NCI-H1105 (cell line): ENCODE measurements around the gene DHX35.
"Not testable (repeated sequence)": the region's sequence is repeated elsewhere in the genome, so short reads cannot be mapped to it uniquely, and the experiment has no call there.

ENCODE experiments used
- DNase-seq: peaks from one replicate; lab custom pipeline; 2025; lab: John Stamatoyannopoulos, UW

Gene DHX35

GRCh38 chr20:38941726-38942389 lies 20.3 kb upstream of the DHX35 start:
- DNase-seq, result no peak

GRCh38 chr20:38945012-38945411 lies 17.1 kb upstream of the DHX35 start:
- no peak for DNase-seq

GRCh38 chr20:38946836-38947235 lies 15.3 kb upstream of the DHX35 start:
- no peak for DNase-seq

- DNase-seq, result no peak
Observed at GRCh38 chr20:38947931-38948362, 14.2 kb upstream of the DHX35 start.

- no peak for DNase-seq
Observed at GRCh38 chr20:38950254-38950653, 11.9 kb upstream of the DHX35 start.

GRCh38 chr20:38951611-38952010 lies 10.5 kb upstream of the DHX35 start:
- DNase-seq, result no peak

GRCh38 chr20:38952153-38952552 lies 10.0 kb upstream of the DHX35 start:
- DNase-seq, result no peak

- DNase-seq, result no peak
Observed at GRCh38 chr20:38953630-38954340, 8.4 kb upstream of the DHX35 start.

- DNase-seq, result no peak
Observed at GRCh38 chr20:38957235-38957876, 4.8 kb upstream of the DHX35 start.

GRCh38 chr20:38957915-38958485 lies 4.1 kb upstream of the DHX35 start:
- no peak for DNase-seq

GRCh38 chr20:38960187-38960687 lies 1.9 kb upstream of the DHX35 start:
- DNase-seq, result not testable (repeated sequence)

GRCh38 chr20:38961530-38962043 lies 557 bp upstream of the DHX35 start:
- peak; percentile 11 for DNase-seq

- no peak for DNase-seq
Observed at GRCh38 chr20:38962928-38963401, 821 bp downstream of the DHX35 start.

GRCh38 chr20:38963745-38964144 lies 1.6 kb downstream of the DHX35 start:
- DNase-seq, result no peak

- DNase-seq, result no peak
Observed at GRCh38 chr20:38965264-38965663, 3.1 kb downstream of the DHX35 start.

- no peak for DNase-seq
Observed at GRCh38 chr20:38968090-38968489, 5.9 kb downstream of the DHX35 start.

GRCh38 chr20:38969708-38970107 lies 7.6 kb downstream of the DHX35 start:
- DNase-seq, result no peak

GRCh38 chr20:38970302-38970701 lies 8.2 kb downstream of the DHX35 start:
- no peak for DNase-seq

- DNase-seq, result no peak
Observed at GRCh38 chr20:38973107-38973506, 11.0 kb downstream of the DHX35 start.

GRCh38 chr20:38973645-38974044 lies 11.5 kb downstream of the DHX35 start:
- peak; percentile 60 for DNase-seq

- DNase-seq, result no peak
Observed at GRCh38 chr20:38975539-38976120, 13.5 kb downstream of the DHX35 start.

- no peak for DNase-seq
Observed at GRCh38 chr20:38979434-38979833, 17.3 kb downstream of the DHX35 start.
